Common myeloid progenitor, CD34-positive (primary cell): ENCODE results near the gene OSTN.

Experiments
- CTCF ChIA-PET: fragments of 350-600 bp; sonication (Branson Sonifier 250); formaldehyde crosslinking; loops from one replicate; lab custom pipeline; 2021; ENCODE audit warnings: antibody characterized with exemption; lab: Charles Lee
- POLR2A ChIA-PET: fragments of 350-600 bp; sonication (Branson Sonifier 250); formaldehyde crosslinking; loops from one replicate; lab custom pipeline; 2021; ENCODE audit warnings: antibody characterized with exemption; lab: Charles Lee
- DNase-seq, 3 donors: peaks; one replicate each; pipeline versions ENCODE4 v3.0.0 to v3.0.0-alpha.2; 2013
- H3K27ac ChIP-seq, 2 experiments: 1 replicate in 1 of 2; 2 replicates in 1 of 2; pipeline ENCODE4 v1.7.0; 2013; ENCODE audit warnings: inconsistent platforms in 2 of 2, low read length in 2 of 2, mild to moderate bottlenecking in 2 of 2, low read depth in 1 of 2, moderate library complexity in 1 of 2; ENCODE audit not compliant: severe bottlenecking in 2 of 2, insufficient read depth in 1 of 2, poor library complexity in 1 of 2
- H3K27me3 ChIP-seq, 5 experiments: replicated peaks in 2 of 5; 1 replicate in 3 of 5; 2 replicates in 2 of 5; pipeline versions ENCODE4 v1.6.1 to v1.7.0; 2013; ENCODE audit warnings: low read length in 4 of 5, mild to moderate bottlenecking in 2 of 5, moderate library complexity in 2 of 5, inconsistent platforms in 1 of 5; ENCODE audit not compliant: insufficient read depth in 5 of 5, control insufficient read depth in 4 of 5
- H3K36me3 ChIP-seq, 4 experiments: 1 replicate in 2 of 4; 2 replicates in 2 of 4; pipeline versions ENCODE4 v1.6.1 to v1.7.0; 2013; ENCODE audit warnings: low read length in 3 of 4, control low read depth in 1 of 4, mild to moderate bottlenecking in 1 of 4; ENCODE audit not compliant: control insufficient read depth in 4 of 4, insufficient read depth in 4 of 4
- H3K4me1 ChIP-seq, 4 experiments: 1 replicate in 3 of 4; 2 replicates in 1 of 4; pipeline versions ENCODE4 v1.6.1 to v1.7.1; 2013; ENCODE audit warnings: low read length in 3 of 4, mild to moderate bottlenecking in 3 of 4, control low read depth in 1 of 4, inconsistent platforms in 1 of 4, moderate library complexity in 1 of 4; ENCODE audit not compliant: control insufficient read depth in 4 of 4, insufficient read depth in 4 of 4; ENCODE audit errors: control extremely low read depth in 1 of 4
- H3K4me3 ChIP-seq, 7 experiments: 1 replicate in 4 of 7; 2 replicates in 3 of 7; pipeline versions ENCODE4 v1.5.1 to v1.7.0; 2013; ENCODE audit warnings: mild to moderate bottlenecking in 7 of 7, low read length in 6 of 7, moderate library complexity in 6 of 7, inconsistent platforms in 2 of 7, low read depth in 2 of 7, control low read depth in 1 of 7; ENCODE audit not compliant: insufficient read depth in 4 of 7, control insufficient read depth in 1 of 7; ENCODE audit errors: extremely low read depth in 1 of 7
- H3K9me3 ChIP-seq, 5 experiments: 1 replicate in 4 of 5; 2 replicates in 1 of 5; pipeline versions ENCODE4 v1.6.1 to v1.7.1; 2013; ENCODE audit warnings: low read length in 4 of 5, mild to moderate bottlenecking in 2 of 5, inconsistent platforms in 1 of 5, low read depth in 1 of 5, moderate library complexity in 1 of 5; ENCODE audit not compliant: control insufficient read depth in 4 of 5, insufficient read depth in 2 of 5; ENCODE audit errors: control extremely low read depth in 1 of 5
- WGBS: methylation state at CpG from one replicate; pipeline ENCODE4 v1.1.5; 2013; ENCODE audit not compliant: insufficient coverage; 5-methylcytosine and 5-hydroxymethylcytosine counted together

OSTN gene

GRCh38 chr3:191302451-191302850 lies 103.4 kb downstream of the OSTN start:
- Histone ChIP-seq H3K4me1 (no peaks in the 10 kb centered on the region), H3K9me3 (no peaks in the 10 kb centered on the region), H3K4me3 (no peak overlapping the region), H3K27me3 (no peaks in the 10 kb centered on the region), H3K27ac (no peak overlapping the region), H3K36me3 (no peaks in the 10 kb centered on the region)
- DNase-seq, result no peak
- CTCF ChIA-PET, result no interaction called here
- POLR2A ChIA-PET, result no interaction called here
- WGBS, result 100% methylated on average over 1 of the region's 2 CpGs

- no peak overlapping the region for H3K4me3 ChIP-seq
- H3K9me3 ChIP-seq, result no peaks in the 10 kb centered on the region
- H3K27ac ChIP-seq, result no peak overlapping the region
- WGBS, result 67% methylated on average over 2 of the region's 3 CpGs
- no peaks in the 10 kb centered on the region for H3K27me3 ChIP-seq
- no peaks in the 10 kb centered on the region for H3K36me3 ChIP-seq
- POLR2A ChIA-PET, result no interaction called here
- no peak for DNase-seq
- H3K4me1 ChIP-seq, result no peaks in the 10 kb centered on the region
- CTCF ChIA-PET, result no interaction called here
Measured at GRCh38 chr3:191303596-191303995, 104.6 kb downstream of the OSTN start.

GRCh38 chr3:191306428-191306827 lies 107.4 kb downstream of the OSTN start:
- ChIA-PET CTCF (no interaction called here), POLR2A (no interaction called here)
- Histone ChIP-seq H3K4me3 (no peak overlapping the region), H3K4me1 (no peaks in the 10 kb centered on the region), H3K27me3 (no peaks in the 10 kb centered on the region), H3K9me3 (no peaks in the 10 kb centered on the region), H3K27ac (no peak overlapping the region), H3K36me3 (no peaks in the 10 kb centered on the region)
- WGBS, result 100% methylated on average over 1 of the region's 4 CpGs
- DNase-seq, result no peak

- H3K36me3 ChIP-seq, result no peaks in the 10 kb centered on the region
Measured at GRCh38 chr3:191307341-191307740, 108.3 kb downstream of the OSTN start.

DNA sequence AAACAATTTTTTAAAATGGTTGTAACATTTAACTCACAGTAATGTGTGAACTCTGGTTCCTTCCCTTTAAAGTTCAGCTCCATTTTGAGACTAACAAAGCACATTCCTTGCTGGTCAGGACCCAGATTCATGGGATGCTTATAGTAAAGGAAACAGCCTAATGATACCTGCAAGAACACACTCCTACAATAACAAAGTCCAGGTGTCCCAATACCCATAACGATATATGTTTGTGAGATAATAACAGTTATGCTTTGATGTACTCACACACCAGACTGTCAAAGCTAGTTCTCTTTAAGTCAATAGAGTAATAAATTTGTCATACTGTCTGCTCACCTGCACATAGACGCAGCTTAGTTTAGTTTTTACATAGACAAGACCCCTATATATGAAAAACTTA lies 114.3 kb downstream of the OSTN start:
- no peak for DNase-seq
- Histone ChIP-seq H3K4me3 (no peak overlapping the region), H3K27ac (no peak overlapping the region), H3K27me3 (no peaks in the 10 kb centered on the region), H3K9me3 (no peaks in the 10 kb centered on the region), H3K36me3 (no peaks in the 10 kb centered on the region), H3K4me1 (no peaks in the 10 kb centered on the region)
- CTCF ChIA-PET, result no interaction called here
- POLR2A ChIA-PET, result no interaction called here
- no CpG with 5 or more reads among the region's 2 CpGs for WGBS

More at GRCh38 chr3:191307341-191307740, 108.3 kb downstream of the OSTN start:
- ChIA-PET POLR2A (no interaction called here), CTCF (no interaction called here)
- no peak overlapping the region for H3K4me3 ChIP-seq
- no peak overlapping the region for H3K27ac ChIP-seq
- no peaks in the 10 kb centered on the region for H3K27me3 ChIP-seq
- WGBS, result 98% methylated on average over 4 of the region's 4 CpGs
- no peaks in the 10 kb centered on the region for H3K9me3 ChIP-seq
- H3K4me1 ChIP-seq, result no peaks in the 10 kb centered on the region
- DNase-seq, result no peak

GRCh38 chr3:191314109-191314728 lies 115.2 kb downstream of the OSTN start:
- POLR2A ChIA-PET, result no interaction called here
- 94% methylated on average over 4 of the region's 5 CpGs for WGBS
- no peaks in the 10 kb centered on the region for H3K4me1 ChIP-seq
- no peak overlapping the region for H3K4me3 ChIP-seq
- H3K9me3 ChIP-seq, result no peaks in the 10 kb centered on the region
- no peak overlapping the region for H3K27ac ChIP-seq
- H3K27me3 ChIP-seq, result no peaks in the 10 kb centered on the region
- DNase-seq, result no peak
- CTCF ChIA-PET, result no interaction called here
- H3K36me3 ChIP-seq, result no peaks in the 10 kb centered on the region
